ENCODE measurements around the gene STPG3. TPM values are rescaled to one million over a fixed set of nuclear protein-coding genes. Genes with fewer than 3 reads are reported as not detected.
A peak's percentile ranks its signal among the peaks of the same experiment; 100 is the strongest.

STPG3 gene
- total and polyA plus RNA-seq, 2 of the 13 experiments (the other 11 are each of a cell fraction or from before 2014, with no cell fraction given): not detected

- TF ChIP-seq SETDB1 (CRISPR knock-in tag; IDR thresholded peaks at IDR 0.05; ENCODE audit: borderline replicate concordance) (no peak), PREB (CRISPR knock-in tag; IDR thresholded peaks at IDR 0.05) (no peak), ATF7-NPFF (CRISPR knock-in tag; IDR thresholded peaks at IDR 0.05; ENCODE audit: low read depth) (no peak), ZBTB7B (CRISPR knock-in tag; IDR thresholded peaks at IDR 0.05) (peak; percentile 31; the same call in 1 of the 2 replicates), THYN1 (CRISPR knock-in tag; IDR thresholded peaks at IDR 0.05; ENCODE audit: borderline replicate concordance, low read depth) (no peak), SKI (IDR thresholded peaks at IDR 0.05; ENCODE audit: partially characterized antibody) (no peak), KMT2B (CRISPR knock-in tag; IDR thresholded peaks at IDR 0.05) (no peak), THAP11 (CRISPR knock-in tag; IDR thresholded peaks at IDR 0.05) (no peak), SMAD1 (CRISPR knock-in tag; IDR thresholded peaks at IDR 0.05; ENCODE audit: borderline replicate concordance, low read depth) (no peak), AGO1 (IDR thresholded peaks at IDR 0.05; ENCODE audit: low read depth, low read length, poor library complexity, severe bottlenecking) (no peak), KLF9 (CRISPR knock-in tag; IDR thresholded peaks at IDR 0.05; ENCODE audit: low read depth) (no peak), HHEX (CRISPR knock-in tag; IDR thresholded peaks at IDR 0.05) (no peak), HCFC1 (IDR thresholded peaks at IDR 0.05; ENCODE audit: low read depth, low read length) (no peak), EP300 (IDR thresholded peaks at IDR 0.05; ENCODE audit: low read depth in 2 of 2, low read length in 2 of 2) (no peak), EP300 (CRISPR knock-in tag; IDR thresholded peaks at IDR 0.05; ENCODE audit: borderline replicate concordance) (no peak), ZBTB33 (CRISPR knock-in tag; IDR thresholded peaks at IDR 0.05) (no peak), AGO2 (optimal IDR thresholded peaks at IDR 0.05; ENCODE audit: low read depth, low read length) (peak; percentile 38), ZNF44 (CRISPR knock-in tag; IDR thresholded peaks at IDR 0.05) (no peak), TEAD2 (CRISPR knock-in tag; IDR thresholded peaks at IDR 0.05) (no peak), CAMTA2 (CRISPR knock-in tag; IDR thresholded peaks at IDR 0.05; ENCODE audit: borderline replicate concordance) (no peak), NFKB2 (CRISPR knock-in tag; IDR thresholded peaks at IDR 0.05; ENCODE audit: borderline replicate concordance) (0 out of 2 replicates have a peak, but pooled peaks have one; percentile 25), TRIM24 (CRISPR knock-in tag; IDR thresholded peaks at IDR 0.05) (no peak), ZNF550 (CRISPR knock-in tag; IDR thresholded peaks at IDR 0.05; ENCODE audit: borderline replicate concordance) (no peak), CREBL2 (CRISPR knock-in tag; IDR thresholded peaks at IDR 0.05; ENCODE audit: borderline replicate concordance) (no peak), ZNF557 (CRISPR knock-in tag; IDR thresholded peaks at IDR 0.05) (no peak), ZNF263 (CRISPR knock-in tag; IDR thresholded peaks at IDR 0.05) (0 out of 2 replicates have a peak, but pooled peaks have one; percentile 31), ZNF749 (CRISPR knock-in tag; IDR thresholded peaks at IDR 0.05; ENCODE audit: borderline replicate concordance) (no peak), PHF20 (CRISPR knock-in tag; IDR thresholded peaks at IDR 0.05) (no peak), ZNF441 (CRISPR knock-in tag; IDR thresholded peaks at IDR 0.05; ENCODE audit: borderline replicate concordance) (no peak), MYC (CRISPR knock-in tag; IDR thresholded peaks at IDR 0.05; ENCODE audit: borderline replicate concordance) (peak; percentile 50; the same call in 1 of the 2 replicates), RFX1 (IDR thresholded peaks at IDR 0.05) (no peak)
Measured at GRCh38 chr9:137234055-137234697, 16.9 kb upstream of the STPG3 start (continued).

Measured in HepG2 (cell line).